Endothelial cell (in vitro differentiated cells): ENCODE data around the gene F5. TPM values are rescaled to one million over a fixed set of nuclear protein-coding genes. Genes with fewer than 3 reads are reported as not detected.

ENCODE experiments used
- DNase-seq: peaks from one replicate; pipeline ENCODE4 v3.0.0; 2021; ENCODE audit warnings: low spot score
- H3K27ac Mint-ChIP-seq: one replicate; pipeline ENCODE4 v1.8.0; 2021; ENCODE audit warnings: mixed read lengths, inconsistent platforms; ENCODE audit not compliant: unreplicated experiment
- H3K27me3 Mint-ChIP-seq: one replicate; pipeline ENCODE4 v1.8.0; 2021; ENCODE audit warnings: mild to moderate bottlenecking, moderate library complexity, mixed read lengths, inconsistent platforms; ENCODE audit not compliant: unreplicated experiment
- H3K36me3 Mint-ChIP-seq: one replicate; pipeline ENCODE4 v1.8.0; 2021; ENCODE audit warnings: mild to moderate bottlenecking, low read depth, mixed read lengths, inconsistent platforms; ENCODE audit not compliant: unreplicated experiment
- H3K4me1 Mint-ChIP-seq: one replicate; pipeline ENCODE4 v1.8.0; 2021; ENCODE audit warnings: mild to moderate bottlenecking, mixed read lengths, inconsistent platforms; ENCODE audit not compliant: unreplicated experiment
- H3K4me3 Mint-ChIP-seq: one replicate; pipeline ENCODE4 v1.8.0; 2021; ENCODE audit warnings: mild to moderate bottlenecking, mixed read lengths, inconsistent platforms; ENCODE audit not compliant: unreplicated experiment
- H3K9me3 Mint-ChIP-seq: one replicate; pipeline ENCODE4 v1.8.0; 2021; ENCODE audit warnings: mixed read lengths, inconsistent platforms; ENCODE audit not compliant: unreplicated experiment
- total RNA-seq: library from RNA; stranded (reverse); fragmentation: NEBNext Ultra II Directional; extraction: Animal tissue kit (Norgen Biotek cat#: 25700); gene quantifications from one replicate; pipeline ENCODE4 v1.2.1, GENCODE V29; 2021; ENCODE audit not compliant: unreplicated experiment
- TF ChIP-seq, protein P1 (sequence below): fragments of 200-600 bp; sonication (generic); IDR thresholded peaks from one replicate; pipeline ENCODE4 v1.5.0; 2021; ENCODE audit warnings: antibody characterized with exemption; ENCODE audit not compliant: unreplicated experiment

Gene F5
- total RNA-seq, 1 donor from 2014 or later, result not detected

DNA sequence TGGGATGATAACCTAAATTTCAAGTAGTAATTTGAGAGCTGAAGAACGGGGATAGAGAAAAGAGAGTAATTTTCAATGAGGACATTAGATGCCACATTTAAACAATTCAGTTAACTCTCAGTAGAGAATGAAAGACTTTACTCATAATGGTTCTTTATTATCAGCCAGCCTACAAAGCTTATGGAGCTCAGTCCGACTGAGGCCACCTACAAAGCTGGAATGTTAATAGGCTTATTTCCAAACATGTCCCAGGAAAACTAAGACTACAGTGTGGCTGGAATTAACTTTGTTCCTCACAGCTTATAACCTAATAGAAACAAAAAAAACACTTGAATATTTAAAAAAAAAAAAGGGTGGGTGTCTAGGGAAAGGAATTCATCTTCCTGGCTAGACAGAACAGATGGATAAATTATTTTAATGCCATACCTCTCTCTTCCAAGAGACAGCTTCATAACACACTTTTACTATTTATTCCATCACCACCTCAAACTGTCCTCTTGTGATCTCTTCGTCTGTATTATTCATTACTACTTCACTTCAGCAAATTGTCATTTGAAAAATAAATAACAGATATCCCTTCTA, 110.4 kb downstream of the F5 start:
- Mint-ChIP-seq H3K27me3 (no peaks in the 10 kb centered on the region), H3K4me1 (no peaks in the 10 kb centered on the region), H3K4me3 (no peak overlapping the region), H3K9me3 (no peaks in the 10 kb centered on the region), H3K36me3 (no peaks in the 10 kb centered on the region), H3K27ac (no peak overlapping the region)
- DNase-seq, result no peak
- TF ChIP-seq, protein P1, sequence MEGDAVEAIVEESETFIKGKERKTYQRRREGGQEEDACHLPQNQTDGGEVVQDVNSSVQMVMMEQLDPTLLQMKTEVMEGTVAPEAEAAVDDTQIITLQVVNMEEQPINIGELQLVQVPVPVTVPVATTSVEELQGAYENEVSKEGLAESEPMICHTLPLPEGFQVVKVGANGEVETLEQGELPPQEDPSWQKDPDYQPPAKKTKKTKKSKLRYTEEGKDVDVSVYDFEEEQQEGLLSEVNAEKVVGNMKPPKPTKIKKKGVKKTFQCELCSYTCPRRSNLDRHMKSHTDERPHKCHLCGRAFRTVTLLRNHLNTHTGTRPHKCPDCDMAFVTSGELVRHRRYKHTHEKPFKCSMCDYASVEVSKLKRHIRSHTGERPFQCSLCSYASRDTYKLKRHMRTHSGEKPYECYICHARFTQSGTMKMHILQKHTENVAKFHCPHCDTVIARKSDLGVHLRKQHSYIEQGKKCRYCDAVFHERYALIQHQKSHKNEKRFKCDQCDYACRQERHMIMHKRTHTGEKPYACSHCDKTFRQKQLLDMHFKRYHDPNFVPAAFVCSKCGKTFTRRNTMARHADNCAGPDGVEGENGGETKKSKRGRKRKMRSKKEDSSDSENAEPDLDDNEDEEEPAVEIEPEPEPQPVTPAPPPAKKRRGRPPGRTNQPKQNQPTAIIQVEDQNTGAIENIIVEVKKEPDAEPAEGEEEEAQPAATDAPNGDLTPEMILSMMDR, result no peak

DNA sequence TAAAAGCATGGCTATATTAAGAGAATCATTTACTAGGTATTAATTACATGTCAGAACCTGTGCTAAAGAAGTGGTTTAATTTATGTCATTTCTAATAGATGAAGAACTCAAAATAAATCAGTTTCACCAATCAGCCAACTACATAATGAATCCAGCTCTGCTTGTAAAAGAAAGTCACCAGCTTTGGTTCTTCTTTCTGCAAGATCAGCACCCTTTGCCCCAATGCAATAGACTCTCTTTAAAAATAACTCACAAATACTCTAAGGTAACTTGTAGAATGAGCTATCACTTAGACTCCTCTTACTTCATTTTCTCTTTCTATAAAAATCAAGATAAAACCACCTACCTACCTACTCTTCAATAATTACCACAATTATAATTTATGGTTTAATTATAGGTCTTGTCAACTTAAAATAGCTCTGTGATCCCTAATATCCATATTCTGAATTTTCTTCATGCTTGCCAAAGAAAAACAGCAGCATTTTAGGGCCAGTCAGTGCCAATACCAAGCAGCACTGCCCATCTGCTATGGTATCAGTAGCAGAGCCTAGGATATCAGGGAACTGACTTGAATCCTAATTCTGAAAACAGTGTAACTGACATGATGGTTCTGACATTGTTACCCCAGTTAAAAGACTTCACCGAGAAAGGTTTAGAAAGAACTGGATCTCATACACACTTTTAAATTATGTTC, 111.8 kb downstream of the F5 start:
- no peak overlapping the region for H3K4me3 Mint-ChIP-seq
- no peaks in the 10 kb centered on the region for H3K9me3 Mint-ChIP-seq
- no peak overlapping the region for H3K27ac Mint-ChIP-seq
- no peak for DNase-seq
- no peaks in the 10 kb centered on the region for H3K36me3 Mint-ChIP-seq
- H3K4me1 Mint-ChIP-seq, result no peaks in the 10 kb centered on the region
- TF ChIP-seq, protein P1, result no peak
- no peaks in the 10 kb centered on the region for H3K27me3 Mint-ChIP-seq

DNA sequence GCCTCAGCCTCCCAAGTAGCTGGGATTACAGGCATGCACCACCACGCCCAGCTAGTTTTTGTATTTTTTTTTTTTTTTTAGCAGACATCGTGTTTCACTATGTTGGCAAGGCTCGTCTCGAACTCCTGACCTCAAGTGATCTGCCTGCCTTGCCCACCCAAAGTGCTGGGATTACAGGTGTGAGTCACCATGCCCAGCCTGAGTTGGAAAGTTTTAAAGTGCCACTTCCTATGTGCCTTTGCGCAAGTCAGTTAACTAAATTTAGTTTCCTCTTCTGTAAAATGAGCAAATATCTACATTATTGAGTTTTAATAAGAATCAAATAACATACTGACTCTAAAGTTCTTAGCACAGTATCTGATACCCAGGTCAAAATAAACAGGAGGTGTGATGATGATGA, 112.9 kb downstream of the F5 start:
- H3K27ac Mint-ChIP-seq, result no peak overlapping the region
- no peaks in the 10 kb centered on the region for H3K9me3 Mint-ChIP-seq
- no peak for DNase-seq
- peaks cover 1% of the 10 kb centered on the region for H3K27me3 Mint-ChIP-seq
- H3K4me1 Mint-ChIP-seq, result no peaks in the 10 kb centered on the region
- H3K36me3 Mint-ChIP-seq, result no peaks in the 10 kb centered on the region
- TF ChIP-seq, protein P1, result no peak
- no peak overlapping the region for H3K4me3 Mint-ChIP-seq

DNA sequence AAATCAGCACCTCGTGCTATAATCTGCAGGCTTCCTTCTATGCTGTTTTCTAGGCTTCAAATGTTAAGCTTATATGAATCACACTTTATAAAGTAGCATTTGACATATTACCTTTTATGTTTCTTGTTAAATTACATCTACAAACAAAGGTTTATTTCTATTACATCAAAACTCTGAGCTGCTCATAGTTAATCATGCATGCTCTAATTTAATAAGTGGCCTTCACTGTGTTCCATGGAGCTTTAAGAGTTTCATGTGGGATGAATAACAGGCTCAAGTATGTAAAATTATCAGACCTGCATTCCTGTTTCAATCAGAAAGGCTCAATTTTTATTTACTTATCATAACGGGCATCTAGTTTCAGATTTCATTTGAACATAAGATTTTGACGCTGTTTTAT, 113.5 kb downstream of the F5 start:
- no peak overlapping the region for H3K27ac Mint-ChIP-seq
- no peak for DNase-seq
- H3K9me3 Mint-ChIP-seq, result no peaks in the 10 kb centered on the region
- H3K4me1 Mint-ChIP-seq, result no peaks in the 10 kb centered on the region
- peaks cover 1% of the 10 kb centered on the region for H3K27me3 Mint-ChIP-seq
- no peaks in the 10 kb centered on the region for H3K36me3 Mint-ChIP-seq
- TF ChIP-seq, protein P1, result no peak
- no peak overlapping the region for H3K4me3 Mint-ChIP-seq

DNA sequence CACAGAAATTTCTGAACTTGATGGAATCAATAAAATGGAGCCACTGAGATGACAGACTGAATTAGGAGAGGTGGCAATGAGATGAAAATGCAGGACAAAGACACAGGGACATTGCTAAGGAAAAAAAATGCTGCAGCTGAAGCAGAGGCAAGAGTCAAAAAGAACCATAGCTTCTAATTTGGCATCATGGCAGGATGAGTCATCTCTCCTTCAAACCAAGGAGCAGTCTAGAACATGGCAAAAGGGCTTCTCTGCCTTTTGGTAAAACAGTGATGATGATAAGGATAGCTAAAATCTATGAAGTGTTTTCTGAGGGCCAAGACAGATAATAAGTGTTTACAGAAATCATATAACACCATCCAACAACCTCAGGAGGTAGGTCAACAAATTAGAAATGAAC, 117.3 kb downstream of the F5 start:
- no peaks in the 10 kb centered on the region for H3K4me1 Mint-ChIP-seq
- H3K36me3 Mint-ChIP-seq, result no peaks in the 10 kb centered on the region
- TF ChIP-seq, protein P1, result no peak
- H3K27me3 Mint-ChIP-seq, result peaks cover 1% of the 10 kb centered on the region
- no peaks in the 10 kb centered on the region for H3K9me3 Mint-ChIP-seq
- DNase-seq, result no peak
- H3K4me3 Mint-ChIP-seq, result no peak overlapping the region
- H3K27ac Mint-ChIP-seq, result no peak overlapping the region
